SH-SY5Y (cell line): Measurements from ENCODE around the gene NFASC.

Experiments
- GATA2 ChIP-seq: IDR thresholded peaks from 2 replicates; pipeline ENCODE4 v1.6.1; 2011; ENCODE audit warnings: mild to moderate bottlenecking, low read depth, low read length
- GATA3 ChIP-seq: IDR thresholded peaks from 2 replicates; pipeline ENCODE4 v1.6.1; 2011; ENCODE audit warnings: low read depth, mild to moderate bottlenecking, low read length, moderate library complexity

DNA sequence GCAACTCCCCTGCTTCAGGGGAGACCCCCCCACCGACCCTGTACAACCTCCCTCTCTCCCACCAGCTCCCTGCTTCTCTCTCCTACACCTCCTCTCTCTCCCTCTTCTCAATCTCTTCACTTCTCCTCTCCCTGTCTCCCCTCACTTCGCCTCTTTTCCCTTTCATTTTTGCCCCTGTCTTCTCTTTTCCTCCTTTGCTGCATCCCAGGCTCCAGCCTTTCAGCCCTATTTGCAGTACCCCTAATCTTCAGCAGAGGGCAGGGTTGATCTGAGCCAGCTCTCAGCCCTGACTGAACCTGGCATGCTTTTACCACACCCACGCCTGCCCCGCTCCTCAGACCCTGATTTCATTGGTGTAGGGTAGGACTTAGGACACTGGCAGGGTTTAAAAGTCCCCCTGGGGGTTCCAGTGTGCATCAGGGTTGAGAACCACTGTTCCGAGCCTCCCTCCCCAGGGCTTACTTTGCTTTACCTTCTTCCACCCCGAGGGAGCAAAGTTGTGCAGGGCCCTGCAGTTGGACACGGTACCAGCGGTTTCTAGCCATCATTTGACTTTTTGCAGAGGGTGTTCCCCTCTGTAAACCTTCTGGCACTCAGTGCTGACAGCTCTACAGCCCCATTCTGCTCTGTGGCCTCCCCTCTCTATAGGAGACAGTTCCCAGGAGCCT is 105.0 kb downstream of the NFASC start:
- no peak for TF ChIP-seq GATA2
- TF ChIP-seq GATA3, result no peak
